Neural cell (in vitro differentiated cells): ENCODE data around the gene HOXA5. TPM values are rescaled to one million over a fixed set of nuclear protein-coding genes. Genes with fewer than 3 reads are reported as not detected.

ENCODE experiments used
- H2AFZ ChIP-seq: fragments of 200-600, 300-800 bp; sonication (generic), shearing (Covaris generic); 2 replicates; pipeline ENCODE4 v1.6.0; 2014; ENCODE audit warnings: low read depth, mild to moderate bottlenecking, antibody characterized with exemption, low read length, moderate library complexity
- H3F3A ChIP-seq: fragments of 200-600 bp; shearing (Covaris generic); 2 replicates; pipeline ENCODE4 v1.6.1; 2016; ENCODE audit warnings: mild to moderate bottlenecking, moderate library complexity, mixed read lengths, antibody characterized with exemption, low read length; ENCODE audit not compliant: insufficient read depth, poor library complexity, severe bottlenecking
- H3K27ac ChIP-seq: fragments of 200-600, 300-800 bp; sonication (generic), shearing (Covaris generic); 2 replicates; pipeline ENCODE4 v1.5.1; 2014; ENCODE audit warnings: mild to moderate bottlenecking, low read length, moderate library complexity
- H3K27me3 ChIP-seq: fragments of 300-800, 200-600 bp; sonication (generic), shearing (Covaris generic); 2 replicates; pipeline ENCODE4 v1.6.0; 2014; ENCODE audit warnings: mild to moderate bottlenecking, low read depth, low read length, moderate library complexity; ENCODE audit not compliant: insufficient read depth
- H3K36me3 ChIP-seq: fragments of 300-800, 200-600 bp; sonication (generic), shearing (Covaris generic); 2 replicates; pipeline ENCODE4 v1.5.1; 2014; ENCODE audit warnings: mild to moderate bottlenecking, antibody characterized with exemption, low read length, moderate library complexity; ENCODE audit not compliant: insufficient read depth
- H3K4me2 ChIP-seq: fragments of 300-800, 200-600 bp; sonication (generic), shearing (Covaris generic); 2 replicates; pipeline ENCODE4 v1.6.0; 2014; ENCODE audit warnings: mild to moderate bottlenecking, low read length
- H3K4me3 ChIP-seq: fragments of 300-800, 200-600 bp; sonication (generic), shearing (Covaris generic); 2 replicates; pipeline ENCODE4 v1.5.1; 2014; ENCODE audit warnings: mild to moderate bottlenecking, low read length, moderate library complexity
- H3K79me2 ChIP-seq: fragments of 200-600 bp; shearing (Covaris generic); replicated peaks from 2 replicates; pipeline ENCODE4 v1.6.0; 2014; ENCODE audit warnings: mild to moderate bottlenecking, low read length, moderate library complexity; ENCODE audit not compliant: insufficient read depth
- H3K9ac ChIP-seq: fragments of 300-800, 200-600 bp; sonication (generic), shearing (Covaris generic); 2 replicates; pipeline ENCODE4 v1.6.1; 2016; ENCODE audit warnings: mild to moderate bottlenecking, low read length, mixed read lengths
- H3K9me2 ChIP-seq: fragments of 200-600 bp; shearing (Covaris generic); 2 replicates; pipeline ENCODE4 v1.6.1; 2016; ENCODE audit warnings: mild to moderate bottlenecking, low read length, mixed read lengths; ENCODE audit not compliant: insufficient read depth
- H3K9me3 ChIP-seq: fragments of 200-600, 300-800 bp; sonication (generic), shearing (Covaris generic); 2 replicates; pipeline ENCODE4 v1.6.1; 2016; ENCODE audit warnings: mild to moderate bottlenecking, mixed run types, low read length, moderate library complexity, mixed read lengths
- H4K20me1 ChIP-seq: fragments of 200-600 bp; shearing (Covaris generic); 2 replicates; pipeline ENCODE4 v1.6.1; 2016; ENCODE audit warnings: mild to moderate bottlenecking, mixed run types; ENCODE audit not compliant: insufficient read depth
- EP300 ChIP-seq: fragments of 450-650 bp; conservative IDR thresholded peaks from 2 replicates; pipeline ENCODE4 v1.6.1; 2014; ENCODE audit warnings: antibody characterized with exemption, mild to moderate bottlenecking, moderate library complexity; ENCODE audit not compliant: poor library complexity, severe bottlenecking
- MXI1 ChIP-seq: fragments of 450-650 bp; conservative IDR thresholded peaks from 2 replicates; pipeline ENCODE4 v1.6.1; 2014; ENCODE audit warnings: antibody characterized with exemption, mild to moderate bottlenecking; ENCODE audit not compliant: poor library complexity, severe bottlenecking
- POLR2AphosphoS5 ChIP-seq: IDR thresholded peaks from 2 replicates; pipeline ENCODE4 v1.6.1; 2012
- RAD21 ChIP-seq: fragments of 450-650 bp; conservative IDR thresholded peaks from 2 replicates; pipeline ENCODE4 v1.6.1; 2014; ENCODE audit warnings: antibody characterized with exemption, mild to moderate bottlenecking, moderate library complexity
- SMC3 ChIP-seq: fragments of 450-650 bp; conservative IDR thresholded peaks from 2 replicates; pipeline ENCODE4 v1.6.1; 2014; ENCODE audit warnings: antibody characterized with exemption, mild to moderate bottlenecking, moderate library complexity; ENCODE audit not compliant: poor library complexity
- TAF1 ChIP-seq: IDR thresholded peaks from 2 replicates; pipeline ENCODE4 v1.6.1; 2012; ENCODE audit warnings: low read depth
- polyA plus RNA-seq: library from polyadenylated mRNA; depleted of rRNA; stranded (reverse); fragments of >200 nt; gene quantifications from 2 replicates; pipeline ENCODE4 v1.2.3, GENCODE V29; 2014
- TF ChIP-seq, protein P1 (sequence below): IDR thresholded peaks from 2 replicates; pipeline ENCODE4 v1.6.1; 2012; ENCODE audit warnings: borderline replicate concordance
- TF ChIP-seq, protein P2 (sequence below): fragments of 450-650 bp; IDR thresholded peaks from 2 replicates; pipeline ENCODE4 v1.5.1; 2014; ENCODE audit warnings: antibody characterized with exemption, mild to moderate bottlenecking, moderate library complexity; ENCODE audit not compliant: poor library complexity, severe bottlenecking

Gene HOXA5
- polyA plus RNA-seq, 1 donor from 2014 or later: not detected

DNA sequence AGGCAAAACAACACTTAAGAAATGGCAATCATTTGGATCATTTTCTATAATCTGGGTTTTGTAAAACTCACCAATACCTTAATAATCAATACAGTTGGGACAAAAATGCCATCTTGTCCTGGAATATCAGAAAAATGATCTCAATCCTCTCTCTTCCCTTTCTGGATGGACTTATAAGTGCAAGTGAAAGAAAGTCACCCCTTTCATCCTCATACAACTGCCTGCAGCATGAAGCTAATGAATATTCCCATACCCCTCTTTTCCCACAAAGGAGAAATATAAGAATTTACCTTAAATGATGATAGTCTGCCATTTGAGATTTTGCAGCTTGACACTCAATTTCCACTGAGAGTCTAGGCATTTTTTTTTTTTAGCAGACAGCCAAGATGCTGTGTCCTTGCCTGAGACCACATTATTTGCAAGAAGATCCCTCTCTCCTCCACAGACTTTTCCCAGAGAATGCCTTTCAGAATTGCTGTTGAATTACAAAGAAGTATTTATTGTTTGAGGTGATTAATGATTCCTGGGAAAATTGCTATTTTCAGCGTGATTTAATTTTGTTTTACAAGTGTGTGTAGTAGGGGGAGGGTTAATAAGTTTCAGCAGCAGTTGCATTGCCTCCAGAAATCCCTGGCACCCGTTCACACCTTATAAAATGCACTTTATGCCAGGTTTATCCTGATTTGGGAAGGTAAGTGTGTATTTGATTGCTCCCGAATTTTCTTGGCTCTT, 16.7 kb downstream of the HOXA5 start:
- Histone ChIP-seq H3K36me3 (no peaks in the 10 kb centered on the region), H2AFZ (no peak overlapping the region), H3K9me3 (peaks cover 18% of the 10 kb centered on the region), H3K27me3 (peaks cover 98% of the 10 kb centered on the region), H3K9ac (no peak overlapping the region), H3F3A (no peaks in the 10 kb centered on the region), H3K27ac (no peak overlapping the region), H3K79me2 (no peaks in the 10 kb centered on the region), H3K4me3 (no peak overlapping the region), H3K4me2 (no peak overlapping the region), H3K9me2 (no peaks in the 10 kb centered on the region), H4K20me1 (no peaks in the 10 kb centered on the region)
- TF ChIP-seq TAF1 (no peak), MXI1 (no peak), EP300 (no peak), RAD21 (no peak), POLR2AphosphoS5 (no peak), SMC3 (no peak)
- TF ChIP-seq, protein P1, sequence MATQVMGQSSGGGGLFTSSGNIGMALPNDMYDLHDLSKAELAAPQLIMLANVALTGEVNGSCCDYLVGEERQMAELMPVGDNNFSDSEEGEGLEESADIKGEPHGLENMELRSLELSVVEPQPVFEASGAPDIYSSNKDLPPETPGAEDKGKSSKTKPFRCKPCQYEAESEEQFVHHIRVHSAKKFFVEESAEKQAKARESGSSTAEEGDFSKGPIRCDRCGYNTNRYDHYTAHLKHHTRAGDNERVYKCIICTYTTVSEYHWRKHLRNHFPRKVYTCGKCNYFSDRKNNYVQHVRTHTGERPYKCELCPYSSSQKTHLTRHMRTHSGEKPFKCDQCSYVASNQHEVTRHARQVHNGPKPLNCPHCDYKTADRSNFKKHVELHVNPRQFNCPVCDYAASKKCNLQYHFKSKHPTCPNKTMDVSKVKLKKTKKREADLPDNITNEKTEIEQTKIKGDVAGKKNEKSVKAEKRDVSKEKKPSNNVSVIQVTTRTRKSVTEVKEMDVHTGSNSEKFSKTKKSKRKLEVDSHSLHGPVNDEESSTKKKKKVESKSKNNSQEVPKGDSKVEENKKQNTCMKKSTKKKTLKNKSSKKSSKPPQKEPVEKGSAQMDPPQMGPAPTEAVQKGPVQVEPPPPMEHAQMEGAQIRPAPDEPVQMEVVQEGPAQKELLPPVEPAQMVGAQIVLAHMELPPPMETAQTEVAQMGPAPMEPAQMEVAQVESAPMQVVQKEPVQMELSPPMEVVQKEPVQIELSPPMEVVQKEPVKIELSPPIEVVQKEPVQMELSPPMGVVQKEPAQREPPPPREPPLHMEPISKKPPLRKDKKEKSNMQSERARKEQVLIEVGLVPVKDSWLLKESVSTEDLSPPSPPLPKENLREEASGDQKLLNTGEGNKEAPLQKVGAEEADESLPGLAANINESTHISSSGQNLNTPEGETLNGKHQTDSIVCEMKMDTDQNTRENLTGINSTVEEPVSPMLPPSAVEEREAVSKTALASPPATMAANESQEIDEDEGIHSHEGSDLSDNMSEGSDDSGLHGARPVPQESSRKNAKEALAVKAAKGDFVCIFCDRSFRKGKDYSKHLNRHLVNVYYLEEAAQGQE: no peak
- TF ChIP-seq, protein P2, sequence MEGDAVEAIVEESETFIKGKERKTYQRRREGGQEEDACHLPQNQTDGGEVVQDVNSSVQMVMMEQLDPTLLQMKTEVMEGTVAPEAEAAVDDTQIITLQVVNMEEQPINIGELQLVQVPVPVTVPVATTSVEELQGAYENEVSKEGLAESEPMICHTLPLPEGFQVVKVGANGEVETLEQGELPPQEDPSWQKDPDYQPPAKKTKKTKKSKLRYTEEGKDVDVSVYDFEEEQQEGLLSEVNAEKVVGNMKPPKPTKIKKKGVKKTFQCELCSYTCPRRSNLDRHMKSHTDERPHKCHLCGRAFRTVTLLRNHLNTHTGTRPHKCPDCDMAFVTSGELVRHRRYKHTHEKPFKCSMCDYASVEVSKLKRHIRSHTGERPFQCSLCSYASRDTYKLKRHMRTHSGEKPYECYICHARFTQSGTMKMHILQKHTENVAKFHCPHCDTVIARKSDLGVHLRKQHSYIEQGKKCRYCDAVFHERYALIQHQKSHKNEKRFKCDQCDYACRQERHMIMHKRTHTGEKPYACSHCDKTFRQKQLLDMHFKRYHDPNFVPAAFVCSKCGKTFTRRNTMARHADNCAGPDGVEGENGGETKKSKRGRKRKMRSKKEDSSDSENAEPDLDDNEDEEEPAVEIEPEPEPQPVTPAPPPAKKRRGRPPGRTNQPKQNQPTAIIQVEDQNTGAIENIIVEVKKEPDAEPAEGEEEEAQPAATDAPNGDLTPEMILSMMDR: no peak

DNA sequence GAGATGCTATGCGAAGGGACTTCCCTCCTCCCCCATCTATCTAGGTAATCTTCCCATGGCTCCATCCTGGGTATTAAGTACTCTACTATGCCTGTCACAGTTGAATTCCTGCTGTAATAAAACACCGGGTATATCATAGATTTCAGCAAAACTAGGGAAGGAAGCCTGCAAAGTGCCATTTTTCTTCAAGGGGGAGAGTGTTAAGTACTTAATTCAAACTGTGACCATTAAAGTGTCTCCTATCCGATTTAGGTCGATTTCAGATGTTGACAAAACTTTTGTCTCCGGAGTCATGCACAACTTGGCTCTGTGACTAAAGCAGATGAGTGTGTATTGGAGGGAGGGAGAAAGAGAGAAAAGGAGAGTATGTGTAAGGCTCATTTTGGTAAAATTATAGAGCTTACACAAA, 17.5 kb downstream of the HOXA5 start:
- Histone ChIP-seq H3K27me3 (peaks cover 98% of the 10 kb centered on the region), H4K20me1 (no peaks in the 10 kb centered on the region), H3K79me2 (no peaks in the 10 kb centered on the region), H3F3A (no peaks in the 10 kb centered on the region), H3K9ac (no peak overlapping the region), H3K9me2 (no peaks in the 10 kb centered on the region), H2AFZ (no peak overlapping the region), H3K9me3 (peaks cover 18% of the 10 kb centered on the region), H3K4me2 (no peak overlapping the region), H3K27ac (no peak overlapping the region), H3K4me3 (no peak overlapping the region), H3K36me3 (no peaks in the 10 kb centered on the region)
- TF ChIP-seq POLR2AphosphoS5: no peak
- TF ChIP-seq, protein P1: no peak
- TF ChIP-seq TAF1: no peak
